UCSD-AML1 (cell line): Measurements from ENCODE around the gene CLOCK.

Experiments used
- DNase-seq: peaks from one replicate; lab custom pipeline; 2025; ENCODE audit not compliant: unreplicated experiment; lab: John Stamatoyannopoulos, UW

CLOCK gene

GRCh38 chr4:55431710-55432336 is 114.9 kb downstream of the CLOCK start:
- no peak for DNase-seq

DNA sequence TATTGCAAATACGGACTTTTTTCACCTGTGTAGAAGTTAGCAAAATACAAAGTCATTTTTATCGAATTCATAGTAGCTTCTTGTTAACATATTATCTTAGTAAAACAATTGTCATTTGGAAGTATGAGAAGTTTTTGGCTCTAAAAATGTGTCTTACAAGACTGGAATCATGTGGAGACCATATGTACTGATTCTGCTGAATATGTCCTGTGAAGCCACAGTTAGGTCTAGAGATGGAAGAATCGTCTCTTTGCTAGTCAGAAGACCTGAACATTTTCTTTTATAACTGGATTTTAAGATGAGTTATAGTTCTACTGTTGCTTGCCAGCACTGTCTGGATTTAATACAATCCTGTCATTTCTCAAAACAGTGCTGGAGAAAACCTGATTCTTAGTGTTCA is 121.9 kb downstream of the CLOCK start:
- DNase-seq, result no peak

DNA sequence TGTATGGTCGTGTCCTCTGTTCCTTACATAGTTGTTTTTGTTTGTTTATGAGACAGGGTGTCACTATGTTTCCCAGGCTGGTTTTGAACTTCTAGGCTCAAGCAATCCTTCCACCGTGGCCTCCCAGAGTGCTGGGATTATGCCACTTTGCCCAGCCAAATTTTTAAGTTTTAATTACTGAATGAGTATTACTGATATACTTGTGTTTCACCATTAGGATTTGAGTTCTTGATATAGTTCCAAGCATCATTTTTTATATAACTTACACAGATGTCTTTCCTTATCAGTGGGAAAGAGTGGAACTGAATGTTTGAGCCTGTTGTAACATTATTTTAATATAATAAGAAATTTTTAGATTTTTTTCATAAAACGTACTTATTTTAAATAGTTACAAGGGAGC is 130.5 kb downstream of the CLOCK start:
- DNase-seq, result no peak

DNA sequence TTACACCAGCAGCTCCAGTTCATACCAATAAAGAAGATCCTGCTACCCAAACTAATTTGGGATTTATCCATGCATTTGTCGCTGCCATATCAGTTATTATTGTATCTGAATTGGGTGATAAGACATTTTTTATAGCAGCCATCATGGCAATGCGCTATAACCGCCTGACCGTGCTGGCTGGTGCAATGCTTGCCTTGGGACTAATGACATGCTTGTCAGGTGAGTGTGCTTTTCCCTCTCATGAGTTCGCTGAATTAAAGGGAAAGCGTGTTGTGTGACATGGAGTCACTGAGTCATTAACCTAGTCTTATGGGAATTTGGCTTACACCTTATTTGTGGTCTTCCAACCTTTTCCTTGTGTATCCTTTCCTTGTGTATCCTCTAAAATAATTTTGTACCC is 135.1 kb downstream of the CLOCK start:
- no peak for DNase-seq

DNA sequence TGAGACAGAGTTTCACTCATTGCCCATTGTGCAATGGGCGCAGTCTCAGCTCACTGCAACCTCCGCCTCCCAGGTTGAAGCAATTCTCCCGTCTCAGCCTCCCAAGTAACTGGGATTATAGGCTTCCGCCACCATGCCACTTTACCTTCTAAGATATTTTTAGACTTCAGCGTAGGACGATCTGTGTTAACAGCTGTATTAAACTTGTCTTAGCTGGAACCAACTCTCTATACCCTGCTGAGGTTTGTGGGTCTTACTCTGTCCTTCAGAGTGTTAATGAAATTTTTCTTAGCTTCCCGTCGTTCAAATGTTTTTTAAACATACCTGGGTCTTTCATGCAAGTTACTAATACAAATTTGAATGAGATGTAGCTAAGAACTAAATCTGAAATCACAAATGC is 136.3 kb downstream of the CLOCK start:
- DNase-seq, result no peak

DNA sequence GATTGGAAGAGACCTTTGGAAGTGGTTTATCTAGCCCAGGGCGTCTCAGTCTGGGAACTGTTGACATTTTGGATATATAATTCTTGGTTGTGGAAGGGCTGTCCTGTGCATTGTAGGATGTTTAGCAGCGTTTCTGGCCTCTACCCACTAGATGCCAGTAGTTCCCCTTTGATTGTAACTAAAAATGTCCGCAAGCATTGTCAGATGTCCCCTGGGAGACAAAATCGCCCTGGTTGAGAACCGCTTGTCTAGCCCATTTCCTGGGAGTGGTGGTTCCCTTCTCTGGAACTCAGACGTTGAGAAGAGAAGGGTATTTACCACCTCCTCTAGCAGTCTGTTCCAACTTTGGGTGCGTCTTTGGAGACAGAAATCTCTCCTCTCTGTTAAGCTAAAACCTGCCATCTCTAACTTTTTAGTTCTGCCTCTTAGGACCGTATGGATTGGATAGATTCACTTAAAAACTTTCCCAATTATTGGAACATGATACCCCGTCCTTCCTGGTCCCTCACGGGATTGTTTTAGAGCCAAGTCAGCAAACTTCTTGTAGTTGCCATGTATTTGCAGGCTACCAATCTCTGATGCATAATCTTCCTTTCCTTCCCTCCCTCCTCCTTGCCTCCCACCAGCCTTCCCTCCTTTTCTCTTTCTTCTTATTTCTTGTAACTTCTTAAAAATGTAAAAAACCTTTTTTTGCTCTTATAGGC is 137.1 kb downstream of the CLOCK start:
- no peak for DNase-seq

GRCh38 chr4:55407764-55408163 is 138.9 kb downstream of the CLOCK start:
- DNase-seq, result no peak

DNA sequence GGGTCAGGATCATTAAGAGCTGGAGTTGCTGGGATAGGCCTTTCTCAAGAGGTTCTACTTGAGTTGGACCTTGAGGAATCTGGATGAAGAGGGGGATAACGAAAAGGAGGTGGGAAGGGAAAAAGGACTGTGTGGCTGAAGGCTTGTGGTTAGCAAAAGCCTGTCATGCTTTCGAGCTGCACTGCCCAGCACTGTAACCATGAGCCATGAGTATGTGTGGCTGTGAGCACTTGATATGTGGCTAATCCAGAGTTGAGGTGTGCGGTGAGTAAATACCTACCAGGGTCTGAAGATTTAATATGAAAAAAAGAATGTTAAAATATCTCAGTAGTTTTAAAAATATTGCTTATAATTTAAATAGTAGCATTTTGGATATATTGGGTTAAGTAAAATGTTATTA is 139.6 kb downstream of the CLOCK start:
- DNase-seq, result no peak

DNA sequence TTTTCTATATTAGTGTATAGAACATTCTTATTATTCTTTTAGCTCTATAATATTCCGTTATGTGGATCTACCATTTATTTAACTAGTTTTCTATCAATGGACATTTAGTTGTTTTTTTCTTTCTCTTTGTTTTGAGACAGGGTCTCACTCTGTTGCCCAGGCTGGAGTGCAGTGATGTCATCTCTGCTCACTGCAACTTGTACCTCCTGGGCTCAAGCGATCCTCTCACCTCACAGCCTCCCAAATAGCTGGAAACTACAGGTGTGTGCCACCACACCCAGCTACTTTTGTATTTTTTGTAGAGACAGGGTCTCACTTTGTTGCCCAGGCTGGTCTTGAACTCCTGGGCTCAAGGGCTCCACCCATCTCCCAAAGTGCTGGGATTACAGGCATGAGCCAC is 140.2 kb downstream of the CLOCK start:
- no peak for DNase-seq

DNA sequence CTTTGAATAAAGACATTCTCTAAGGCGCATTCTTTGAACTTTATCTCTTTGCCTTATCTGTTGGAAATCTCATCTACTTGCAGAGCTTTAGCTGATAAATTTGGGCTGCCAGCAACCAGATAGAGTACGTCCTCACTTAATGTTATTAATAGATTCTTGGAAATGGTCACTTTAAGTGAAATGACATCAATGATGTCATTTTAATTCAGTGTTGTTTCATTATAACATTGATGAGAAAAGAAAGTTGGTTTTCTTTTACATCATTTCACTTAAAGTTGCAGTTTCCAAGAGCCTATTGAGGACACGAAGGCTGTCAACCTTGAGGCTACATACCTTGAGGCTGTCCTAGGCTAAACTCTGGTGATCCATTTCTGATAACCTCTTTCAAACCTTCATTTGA is 141.6 kb downstream of the CLOCK start:
- no peak for DNase-seq

DNA sequence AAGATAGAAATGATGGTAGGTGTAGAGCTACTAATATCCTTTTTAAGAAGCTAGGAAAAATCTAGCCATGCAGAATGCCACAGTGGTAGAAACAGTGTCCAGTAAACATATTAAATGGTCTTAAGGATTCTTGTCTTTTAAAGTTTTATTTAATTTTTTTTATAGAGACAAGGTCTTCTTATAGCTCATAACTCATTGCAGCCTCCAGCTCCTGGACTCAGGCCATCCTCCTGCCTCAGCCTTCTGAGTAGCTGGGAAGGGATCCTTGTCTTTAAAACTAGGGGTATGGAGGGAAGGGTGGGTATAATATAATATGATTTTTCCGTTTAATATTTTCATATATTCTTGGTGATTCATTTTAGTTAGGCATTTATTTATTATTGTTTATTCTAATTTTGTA is 147.1 kb downstream of the CLOCK start:
- DNase-seq, result no peak

DNA sequence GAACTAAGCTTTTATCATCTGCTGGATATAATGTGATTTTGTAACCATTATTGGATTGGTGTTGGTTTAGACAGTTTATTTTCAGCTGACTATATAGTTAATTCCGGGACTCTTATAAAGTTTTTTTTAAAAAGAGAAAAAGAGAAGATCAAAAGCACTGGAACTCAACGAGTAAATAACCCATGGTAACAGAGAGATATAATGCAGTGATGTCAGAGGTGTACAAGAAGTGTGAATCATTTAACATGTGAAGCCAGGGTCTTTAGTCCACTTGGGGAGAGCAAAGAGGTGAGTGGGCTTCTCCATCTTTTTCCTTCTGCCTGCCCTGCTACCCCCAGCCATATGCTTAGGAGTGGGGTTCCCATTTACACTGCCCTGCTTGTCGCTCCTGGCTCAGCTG is 147.7 kb downstream of the CLOCK start:
- no peak for DNase-seq

DNA sequence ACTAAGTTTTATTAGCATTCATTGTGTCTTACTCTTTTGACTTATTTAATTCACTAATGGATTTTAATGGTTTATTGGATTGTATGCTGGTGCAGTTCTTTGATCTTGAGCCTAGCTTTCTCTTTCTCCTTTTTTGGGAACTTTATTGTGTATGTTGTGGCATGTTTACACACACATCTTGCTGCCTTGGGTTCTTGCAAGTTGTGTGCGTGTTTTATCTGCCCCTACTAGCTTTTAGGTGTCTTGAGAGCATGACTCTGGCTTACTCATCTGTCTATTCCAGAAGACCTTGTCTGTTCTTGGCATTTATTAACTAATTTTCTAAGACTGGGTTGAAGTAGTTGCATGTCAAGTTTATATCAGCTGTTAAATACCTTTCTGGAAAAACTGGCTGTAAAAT is 148.2 kb downstream of the CLOCK start:
- DNase-seq, result no peak

DNA sequence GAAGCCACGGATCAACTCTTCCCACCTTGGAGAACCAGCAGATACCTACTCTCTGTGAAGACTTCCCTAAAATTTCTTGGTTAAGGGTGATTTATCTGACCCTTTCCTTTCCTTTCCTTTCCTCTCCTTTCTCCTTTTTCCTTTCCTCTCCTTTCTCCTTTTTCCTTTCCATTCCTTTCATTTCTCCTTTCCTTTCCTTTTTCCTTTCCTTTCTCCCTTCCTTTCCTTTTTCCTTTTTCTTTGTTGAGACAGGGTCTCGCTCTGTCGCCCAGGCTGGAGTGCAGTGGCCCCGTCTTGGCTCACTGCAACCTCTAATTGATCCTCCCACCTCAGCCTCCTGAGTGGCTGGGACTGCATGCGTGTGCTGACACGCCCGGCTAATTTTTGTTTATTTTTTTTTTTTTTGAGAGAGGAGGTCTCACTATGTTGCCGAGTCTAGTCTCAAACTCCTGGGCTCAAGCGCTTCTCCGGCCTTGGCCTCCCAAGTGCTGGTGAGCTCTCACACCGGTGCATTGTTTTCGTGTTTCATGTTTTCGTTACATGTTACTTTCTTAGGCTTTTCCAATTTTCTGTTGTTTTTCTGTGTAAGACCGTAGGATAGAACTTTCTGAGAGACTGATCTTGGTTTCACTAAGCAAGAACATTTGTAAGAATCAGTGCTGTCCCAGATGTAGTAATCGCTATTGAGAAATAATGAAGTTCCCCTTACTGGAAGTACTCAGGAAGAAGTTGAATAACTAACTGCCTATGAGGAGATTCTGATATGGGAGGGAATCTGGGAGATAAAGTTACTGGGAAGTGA is 149.0 kb downstream of the CLOCK start:
- DNase-seq, result no peak

- DNase-seq, result no peak
Observed at GRCh38 chr4:55397126-55397436, 149.6 kb downstream of the CLOCK start.

GRCh38 chr4:55396308-55397125 is 150.2 kb downstream of the CLOCK start:
- DNase-seq, result peak; percentile 46

DNA sequence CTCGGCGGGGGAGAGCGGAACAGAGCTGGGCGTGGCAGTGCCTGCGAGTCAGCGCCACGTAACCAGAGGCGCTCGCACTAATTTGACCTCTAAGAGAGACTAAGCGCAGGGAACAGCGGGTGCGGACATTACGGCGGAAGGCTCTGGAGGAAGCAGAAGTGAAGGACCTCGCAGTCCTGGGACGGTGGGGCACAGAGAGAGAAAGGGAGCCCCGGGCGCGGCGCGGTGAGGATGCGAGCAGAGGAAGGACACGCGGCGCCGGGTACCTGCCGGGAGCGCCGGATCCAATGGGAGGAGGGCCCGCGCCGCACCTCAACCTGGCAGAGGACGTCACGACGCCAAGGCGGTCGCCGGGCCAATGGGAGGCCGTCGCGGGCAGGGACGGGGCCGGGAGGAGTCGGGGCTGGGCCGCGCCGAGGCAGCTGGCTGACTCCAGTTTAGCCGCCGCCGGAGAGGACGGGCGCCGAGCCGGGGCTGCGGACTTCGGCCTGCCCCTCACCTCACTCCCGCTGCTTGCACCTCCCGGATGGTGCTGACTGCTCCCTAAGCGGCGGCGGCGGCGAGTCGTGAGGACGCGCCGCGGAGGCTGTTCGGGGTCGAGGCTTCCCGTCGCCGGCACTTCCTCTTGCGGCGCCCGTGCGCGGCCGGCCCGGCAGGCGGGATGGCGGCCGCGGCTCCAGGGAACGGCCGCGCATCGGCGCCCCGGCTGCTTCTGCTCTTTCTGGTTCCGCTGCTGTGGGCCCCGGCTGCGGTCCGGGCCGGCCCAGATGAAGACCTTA is 151.0 kb downstream of the CLOCK start, which contains the start of gene TMEM165:
TMEM165 (plus strand) TSS at position 429 of the 779 bp plus-strand sequence; CDS start at position 662, 233 bp downstream.
- peak; percentile 89 for DNase-seq

DNA sequence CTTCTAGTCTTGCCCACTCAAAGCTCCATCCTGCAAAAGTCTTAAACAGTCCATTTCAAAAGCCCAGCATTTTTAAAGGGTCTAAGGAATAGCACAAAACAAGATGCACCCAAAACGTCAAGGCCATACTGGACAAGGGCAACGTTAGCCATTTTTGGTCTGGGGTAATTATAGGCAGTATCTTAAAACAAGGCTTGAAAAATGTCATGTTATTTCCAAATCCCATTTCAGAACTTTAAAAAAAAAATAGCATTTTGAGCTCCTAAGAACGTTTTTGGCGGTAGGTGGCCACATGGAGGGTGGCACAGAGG is 151.5 kb downstream of the CLOCK start:
- no peak for DNase-seq

DNA sequence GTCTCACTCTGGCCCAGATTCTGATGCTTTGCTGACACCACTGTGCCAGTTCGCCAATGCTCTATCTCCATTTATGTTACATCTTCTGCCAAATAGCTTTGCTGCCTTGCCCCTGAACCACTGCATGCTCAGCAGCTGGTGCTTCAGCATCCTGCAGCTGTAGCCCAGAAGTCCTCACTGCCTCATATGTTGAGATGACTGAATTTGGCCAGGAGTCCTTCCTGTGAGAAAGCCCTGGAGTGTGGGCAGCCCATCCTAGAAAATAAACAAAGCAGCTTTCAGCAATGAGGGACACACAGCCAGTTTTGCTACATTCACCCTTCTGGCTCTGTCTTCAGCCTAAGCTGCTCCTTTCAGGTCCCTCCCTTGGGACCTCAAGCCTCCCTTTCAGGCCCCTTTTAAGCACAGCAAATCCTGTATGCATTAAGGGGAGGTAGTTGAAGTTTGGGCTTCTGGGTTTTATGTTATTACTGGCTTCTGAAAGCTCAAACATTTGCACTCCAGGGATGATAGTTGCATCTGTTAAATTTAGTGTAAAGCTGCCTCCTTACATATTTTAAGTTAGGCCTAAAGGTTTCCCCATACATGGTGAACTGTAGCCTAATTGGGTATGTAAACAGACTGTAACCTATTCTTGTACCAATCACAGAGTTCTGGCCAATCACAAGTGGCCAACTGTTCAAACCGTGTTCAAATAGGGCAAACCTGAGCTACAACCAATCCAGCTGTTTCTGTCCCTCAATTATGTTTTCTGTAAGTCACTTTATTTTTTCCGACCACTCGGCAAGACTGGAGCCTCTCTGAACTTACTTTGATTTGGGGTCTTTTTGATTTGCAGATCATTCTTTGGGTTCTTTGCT is 153.0 kb downstream of the CLOCK start:
- DNase-seq, result no peak

- DNase-seq, result no peak
Observed at GRCh38 chr4:55386840-55387239, 159.9 kb downstream of the CLOCK start.
